GM06990 (cell line): ENCODE results near the gene CREB3L4.

ENCODE experiments used
- DNase-seq: peaks from one replicate; pipeline ENCODE4 v3.0.0-alpha.2; 2011; ENCODE audit not compliant: insufficient read length; ENCODE audit errors: extremely low read depth
- H3K27me3 ChIP-seq: replicated peaks from 2 replicates; pipeline ENCODE4 v1.6.0; 2011; ENCODE audit warnings: low read length; ENCODE audit not compliant: control insufficient read depth, insufficient read depth
- H3K36me3 ChIP-seq: 2 replicates; pipeline ENCODE4 v1.5.1; 2011; ENCODE audit warnings: low read length; ENCODE audit not compliant: control insufficient read depth, insufficient read depth
- H3K4me3 ChIP-seq: replicated peaks from 2 replicates; pipeline ENCODE4 v1.5.1; 2011; ENCODE audit warnings: low read depth, mild to moderate bottlenecking, control low read depth, low read length
- TF ChIP-seq, protein P1 (sequence below): IDR thresholded peaks from 2 replicates; pipeline ENCODE4 v1.5.1; 2011; ENCODE audit warnings: low read length, control low read depth, mild to moderate bottlenecking, inconsistent platforms; ENCODE audit not compliant: insufficient read depth, poor library complexity, severe bottlenecking

Gene CREB3L4

DNA sequence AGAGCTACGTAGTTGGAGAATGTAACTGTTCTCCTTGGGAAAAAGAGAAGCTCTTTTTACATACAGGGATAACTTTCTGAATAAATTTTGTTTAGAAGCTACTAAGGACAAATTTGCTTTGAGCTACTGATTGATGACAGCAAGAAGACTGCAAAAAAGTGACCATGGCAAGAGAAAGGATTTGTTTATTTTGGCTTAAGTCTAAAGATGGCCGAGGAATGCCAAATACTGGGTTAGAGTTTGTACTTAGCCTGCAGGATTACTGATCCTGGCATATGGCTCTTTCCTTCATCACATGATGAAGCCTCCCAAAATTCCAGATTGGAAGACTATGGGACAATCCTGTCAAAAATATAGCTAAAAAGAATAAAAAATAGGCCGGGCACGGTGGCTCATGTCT is 51.6 kb downstream of the CREB3L4 start:
- no peak for DNase-seq
- TF ChIP-seq, protein P1, sequence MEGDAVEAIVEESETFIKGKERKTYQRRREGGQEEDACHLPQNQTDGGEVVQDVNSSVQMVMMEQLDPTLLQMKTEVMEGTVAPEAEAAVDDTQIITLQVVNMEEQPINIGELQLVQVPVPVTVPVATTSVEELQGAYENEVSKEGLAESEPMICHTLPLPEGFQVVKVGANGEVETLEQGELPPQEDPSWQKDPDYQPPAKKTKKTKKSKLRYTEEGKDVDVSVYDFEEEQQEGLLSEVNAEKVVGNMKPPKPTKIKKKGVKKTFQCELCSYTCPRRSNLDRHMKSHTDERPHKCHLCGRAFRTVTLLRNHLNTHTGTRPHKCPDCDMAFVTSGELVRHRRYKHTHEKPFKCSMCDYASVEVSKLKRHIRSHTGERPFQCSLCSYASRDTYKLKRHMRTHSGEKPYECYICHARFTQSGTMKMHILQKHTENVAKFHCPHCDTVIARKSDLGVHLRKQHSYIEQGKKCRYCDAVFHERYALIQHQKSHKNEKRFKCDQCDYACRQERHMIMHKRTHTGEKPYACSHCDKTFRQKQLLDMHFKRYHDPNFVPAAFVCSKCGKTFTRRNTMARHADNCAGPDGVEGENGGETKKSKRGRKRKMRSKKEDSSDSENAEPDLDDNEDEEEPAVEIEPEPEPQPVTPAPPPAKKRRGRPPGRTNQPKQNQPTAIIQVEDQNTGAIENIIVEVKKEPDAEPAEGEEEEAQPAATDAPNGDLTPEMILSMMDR: no peak
- H3K27me3 ChIP-seq: no peaks in the 10 kb centered on the region

GRCh38 chr1:154019940-154020339 is 52.2 kb downstream of the CREB3L4 start:
- DNase-seq: no peak
- TF ChIP-seq, protein P1: no peak
- Histone ChIP-seq H3K27me3 (no peaks in the 10 kb centered on the region), H3K36me3 (no peaks in the 10 kb centered on the region), H3K4me3 (no peak overlapping the region)

More for the DNA sequence above, 51.6 kb downstream of the CREB3L4 start:
- Histone ChIP-seq H3K4me3 (no peak overlapping the region), H3K36me3 (no peaks in the 10 kb centered on the region)
